ENCODE data around the gene PYGO1. TPM values are rescaled to one million over a fixed set of nuclear protein-coding genes. Genes with fewer than 3 reads are reported as not detected.

PYGO1 gene
- total and polyA plus RNA-seq, 2 donors from 2014 or later = 0.49 to 3.7 TPM

DNA sequence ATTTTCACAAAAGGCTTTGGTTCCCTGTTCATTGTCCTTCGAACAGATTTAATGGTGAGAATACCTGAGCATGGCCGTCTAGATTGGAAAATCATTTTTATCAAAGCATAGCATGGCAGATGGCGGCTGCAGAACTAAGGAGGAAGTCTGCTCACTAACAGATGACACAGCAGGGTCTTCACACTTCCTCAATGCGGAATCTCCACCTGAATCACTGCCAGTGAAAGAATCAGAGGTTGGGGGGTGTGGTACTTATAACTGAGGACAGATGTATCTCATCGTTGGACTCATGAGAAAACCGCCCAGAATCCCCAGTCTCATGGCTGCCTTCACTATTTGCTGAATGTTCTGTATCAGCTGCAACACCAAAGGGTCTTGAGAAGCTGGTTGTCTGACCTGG is 31.6 kb upstream of the PYGO1 start:
- no peaks in the 10 kb centered on the region for H3K9me3 ChIP-seq (ENCODE audit: control insufficient read depth in 2 of 3, insufficient read depth in 1 of 3, low read length in 3 of 3)
- no peak overlapping the region for H3K27ac ChIP-seq (ENCODE audit: low read depth in 2 of 2, low read length in 2 of 2)
- TF ChIP-seq, protein P1, sequence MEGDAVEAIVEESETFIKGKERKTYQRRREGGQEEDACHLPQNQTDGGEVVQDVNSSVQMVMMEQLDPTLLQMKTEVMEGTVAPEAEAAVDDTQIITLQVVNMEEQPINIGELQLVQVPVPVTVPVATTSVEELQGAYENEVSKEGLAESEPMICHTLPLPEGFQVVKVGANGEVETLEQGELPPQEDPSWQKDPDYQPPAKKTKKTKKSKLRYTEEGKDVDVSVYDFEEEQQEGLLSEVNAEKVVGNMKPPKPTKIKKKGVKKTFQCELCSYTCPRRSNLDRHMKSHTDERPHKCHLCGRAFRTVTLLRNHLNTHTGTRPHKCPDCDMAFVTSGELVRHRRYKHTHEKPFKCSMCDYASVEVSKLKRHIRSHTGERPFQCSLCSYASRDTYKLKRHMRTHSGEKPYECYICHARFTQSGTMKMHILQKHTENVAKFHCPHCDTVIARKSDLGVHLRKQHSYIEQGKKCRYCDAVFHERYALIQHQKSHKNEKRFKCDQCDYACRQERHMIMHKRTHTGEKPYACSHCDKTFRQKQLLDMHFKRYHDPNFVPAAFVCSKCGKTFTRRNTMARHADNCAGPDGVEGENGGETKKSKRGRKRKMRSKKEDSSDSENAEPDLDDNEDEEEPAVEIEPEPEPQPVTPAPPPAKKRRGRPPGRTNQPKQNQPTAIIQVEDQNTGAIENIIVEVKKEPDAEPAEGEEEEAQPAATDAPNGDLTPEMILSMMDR (IDR thresholded peaks at IDR 0.05; ENCODE audit: borderline replicate concordance, extremely low read depth, insufficient read depth) = no peak
- no peaks in the 10 kb centered on the region for H3K36me3 ChIP-seq (ENCODE audit: control insufficient read depth in 2 of 3, insufficient read depth in 3 of 3, low read length in 3 of 3)
- H3K4me3 ChIP-seq (ENCODE audit: low read length in 3 of 3) = no peak overlapping the region
- DNase-seq (no peak), FAIRE-seq (no peak)
- intact Hi-C loops (cut with DNase I) = no loop called here
- no peaks in the 10 kb centered on the region for H3K27me3 ChIP-seq (ENCODE audit: control insufficient read depth, insufficient read depth, low read length)
- no peaks in the 10 kb centered on the region for H3K4me1 ChIP-seq (ENCODE audit: control insufficient read depth in 2 of 3, insufficient read depth in 2 of 3, low read depth in 1 of 3, low read length in 3 of 3)
- no peak overlapping the region for H3K9ac ChIP-seq (ENCODE audit: low read length in 3 of 3)

DNA sequence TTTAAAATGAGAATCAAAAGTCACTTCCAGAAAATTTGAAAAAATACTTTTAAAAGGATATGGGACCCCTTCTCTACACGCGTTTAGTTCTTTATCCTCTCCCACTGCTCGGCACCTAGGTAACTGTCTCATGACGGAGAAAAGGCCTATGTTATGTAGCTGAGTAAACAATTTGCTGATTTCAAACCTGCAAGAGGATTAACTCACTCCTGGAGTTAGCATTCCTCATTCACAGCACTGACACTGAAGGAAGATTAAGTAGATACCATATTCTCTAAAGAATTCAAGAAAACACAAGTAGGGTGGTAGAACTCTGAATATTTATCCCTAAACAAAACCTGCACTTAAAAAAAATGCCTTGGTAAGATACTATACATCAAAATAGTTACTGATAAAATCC is 30.2 kb upstream of the PYGO1 start:
- intact Hi-C loops (cut with DNase I) = no loop called here
- FAIRE-seq = no peak

GRCh38 chr15:55615445-55615844 is 27.3 kb upstream of the PYGO1 start:
- no peak overlapping the region for H3K9ac ChIP-seq (ENCODE audit: low read length in 3 of 3)
- FAIRE-seq (no peak), DNase-seq (peak in 1 of 5 donors; percentile 6)
- H3K36me3 ChIP-seq (ENCODE audit: control insufficient read depth in 2 of 3, insufficient read depth in 3 of 3, low read length in 3 of 3) = no peaks in the 10 kb centered on the region
- no peak overlapping the region for H3K4me3 ChIP-seq (ENCODE audit: low read length in 3 of 3)
- no peaks in the 10 kb centered on the region for H3K9me3 ChIP-seq (ENCODE audit: control insufficient read depth in 2 of 3, insufficient read depth in 1 of 3, low read length in 3 of 3)
- H3K4me1 ChIP-seq (ENCODE audit: control insufficient read depth in 2 of 3, insufficient read depth in 2 of 3, low read depth in 1 of 3, low read length in 3 of 3) = no peaks in the 10 kb centered on the region
- no peaks in the 10 kb centered on the region for H3K27me3 ChIP-seq (ENCODE audit: control insufficient read depth, insufficient read depth, low read length)
- intact Hi-C loops (cut with DNase I) = no loop called here
- H3K27ac ChIP-seq (ENCODE audit: low read depth in 2 of 2, low read length in 2 of 2) = no peak overlapping the region
- TF ChIP-seq, protein P1 (IDR thresholded peaks at IDR 0.05; ENCODE audit: borderline replicate concordance, extremely low read depth, insufficient read depth) = no peak

More for the DNA sequence above, 30.2 kb upstream of the PYGO1 start:
- Histone ChIP-seq H3K27ac (ENCODE audit: low read depth in 2 of 2, low read length in 2 of 2) (no peak overlapping the region), H3K4me1 (ENCODE audit: control insufficient read depth in 2 of 3, insufficient read depth in 2 of 3, low read depth in 1 of 3, low read length in 3 of 3) (no peaks in the 10 kb centered on the region), H3K36me3 (ENCODE audit: control insufficient read depth in 2 of 3, insufficient read depth in 3 of 3, low read length in 3 of 3) (no peaks in the 10 kb centered on the region), H3K27me3 (ENCODE audit: control insufficient read depth, insufficient read depth, low read length) (no peaks in the 10 kb centered on the region), H3K9me3 (ENCODE audit: control insufficient read depth in 2 of 3, insufficient read depth in 1 of 3, low read length in 3 of 3) (no peaks in the 10 kb centered on the region), H3K4me3 (ENCODE audit: low read length in 3 of 3) (no peak overlapping the region), H3K9ac (ENCODE audit: low read length in 3 of 3) (no peak overlapping the region)
- no peak for DNase-seq
- TF ChIP-seq, protein P1 (IDR thresholded peaks at IDR 0.05; ENCODE audit: borderline replicate concordance, extremely low read depth, insufficient read depth) = no peak

DNA sequence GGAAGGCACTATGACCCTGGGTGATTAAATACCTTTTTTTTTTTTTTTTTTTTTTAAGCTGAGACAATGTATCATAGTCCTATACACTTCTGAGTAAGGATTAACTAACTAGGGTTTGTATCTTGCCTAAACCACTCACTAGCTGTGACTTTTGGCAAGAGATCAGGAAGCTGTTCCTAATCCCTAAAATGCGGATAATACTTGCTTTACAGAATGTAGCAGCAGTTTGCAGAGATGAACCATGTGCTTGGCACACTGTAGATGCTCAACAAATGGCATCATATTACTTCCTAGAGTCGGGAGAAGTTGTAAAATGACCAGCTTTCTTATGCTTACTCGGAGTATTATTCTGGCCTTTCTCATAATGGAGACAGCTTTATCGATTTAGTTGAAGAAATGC is 25.6 kb upstream of the PYGO1 start:
- Histone ChIP-seq H3K27me3 (ENCODE audit: control insufficient read depth, insufficient read depth, low read length) (no peaks in the 10 kb centered on the region), H3K27ac (ENCODE audit: low read depth in 2 of 2, low read length in 2 of 2) (no peak overlapping the region), H3K9me3 (ENCODE audit: control insufficient read depth in 2 of 3, insufficient read depth in 1 of 3, low read length in 3 of 3) (no peaks in the 10 kb centered on the region), H3K36me3 (ENCODE audit: control insufficient read depth in 2 of 3, insufficient read depth in 3 of 3, low read length in 3 of 3) (no peaks in the 10 kb centered on the region), H3K4me1 (ENCODE audit: control insufficient read depth in 2 of 3, insufficient read depth in 2 of 3, low read depth in 1 of 3, low read length in 3 of 3) (no peaks in the 10 kb centered on the region), H3K4me3 (ENCODE audit: low read length in 3 of 3) (no peak overlapping the region), H3K9ac (ENCODE audit: low read length in 3 of 3) (no peak overlapping the region)
- DNase-seq (no peak), FAIRE-seq (no peak)
- intact Hi-C loops (cut with DNase I) = no loop called here
- TF ChIP-seq, protein P1 (IDR thresholded peaks at IDR 0.05; ENCODE audit: borderline replicate concordance, extremely low read depth, insufficient read depth) = no peak

All from kidney (tissue), 14 donors.